Measurements from ENCODE around the gene MIOX.

- no peak for TF ChIP-seq EZH2 (IDR thresholded peaks at IDR 0.05; ENCODE audit: low read depth)
- TF ChIP-seq CTCF (conservative IDR thresholded peaks at IDR 0.05) = no peak
Observed at GRCh38 chr22:50467773-50468440, 18.8 kb upstream of the MIOX start.

Measured in PC-9 (cell line).